ENCODE results near the gene TMEM120B. TPM values are rescaled to one million over a fixed set of nuclear protein-coding genes. Genes with fewer than 3 reads are reported as not detected.

The TMEM120B gene
- total RNA-seq, 1 experiment from 2014 or later, result 20.5 TPM

DNA sequence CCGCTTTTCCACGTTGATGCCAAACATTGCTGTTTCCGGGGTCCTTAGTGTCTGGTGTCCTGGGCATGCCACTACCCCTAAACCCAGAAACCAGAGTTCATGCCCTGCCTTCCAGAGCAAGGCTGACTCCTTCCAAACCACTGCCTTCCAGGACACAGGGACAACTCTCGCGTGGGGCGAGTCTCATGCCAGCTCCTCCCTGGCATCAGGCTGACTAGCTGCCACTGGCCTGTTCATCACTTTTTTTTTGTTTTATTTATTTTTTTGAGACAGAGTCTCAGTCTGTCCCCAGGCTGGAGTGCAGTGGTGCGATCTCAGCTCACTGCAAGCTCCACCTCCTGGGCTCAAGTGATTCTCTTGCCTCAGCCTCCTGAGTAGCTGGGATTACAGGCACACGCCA, 96.1 kb downstream of the TMEM120B start:
- Histone ChIP-seq H3K9ac (ENCODE audit: low read length) (no peak overlapping the region), H3K9me3 (ENCODE audit: control insufficient read depth in 1 of 2, insufficient read depth in 1 of 2, low read depth in 1 of 2, low read length in 2 of 2) (no peaks in the 10 kb centered on the region), H2AFZ (ENCODE audit: low read depth, low read length, poor library complexity, severe bottlenecking) (no peak overlapping the region), H4K20me1 (ENCODE audit: insufficient read depth) (no peaks in the 10 kb centered on the region), H3K27ac (ENCODE audit: low read depth, low read length) (no peak overlapping the region), H3K36me3 (ENCODE audit: control insufficient read depth in 1 of 2, insufficient read depth in 2 of 2, low read length in 2 of 2) (peaks cover 10 to 27% of the 10 kb centered on the region in 2 experiments; a peak in 3 of 4 replicates), H3K79me2 (ENCODE audit: insufficient read depth, low read length) (peaks cover 81% of the 10 kb centered on the region), H3K4me3 (replicated peaks in 1 of 2; ENCODE audit: low read depth in 1 of 2, low read length in 2 of 2) (no peak overlapping the region), H3K9me2 (ENCODE audit: insufficient read depth) (no peaks in the 10 kb centered on the region), H3K4me1 (ENCODE audit: control insufficient read depth in 1 of 2, insufficient read depth in 2 of 2, low read length in 2 of 2) (peaks cover 13 to 43% of the 10 kb centered on the region in 2 experiments), H3K4me2 (ENCODE audit: low read length) (no peak overlapping the region), H3K27me3 (ENCODE audit: insufficient read depth, low read length) (no peaks in the 10 kb centered on the region)
- ATAC-seq, result no peak
- ChIA-PET RAD21 (ENCODE audit: low non-redundant PET in 1 of 2, low total read pairs in 2 of 2, uncharacterized antibody in 2 of 2, unreplicated experiment in 2 of 2) (no interaction called here), POLR2A (interaction anchor here (2.6 kb wide), 1 partner anchor 14 kb away, joined by 9 read pairs; no protein-coding TSS in a partner anchor), CTCF (interaction anchor here (3.9 kb wide), 1 partner anchor 13 kb away, joined by 33 read pairs; the partner anchor contains the start of gene RHOF)
- intact Hi-C loops (cut with micrococcal nuclease), result no loop called here
- BruUV-seq (replicated peaks), result no TSS peak
- no peak for DNase-seq (ENCODE audit: low read depth, low spot score)
- TF ChIP-seq SIN3A (IDR thresholded peaks at IDR 0.05; ENCODE audit: low read depth), result no peak
- TF ChIP-seq SP1 (IDR thresholded peaks at IDR 0.05; ENCODE audit: low read depth), result no peak
- TF ChIP-seq EZH2phosphoT487 (IDR thresholded peaks at IDR 0.05; ENCODE audit: borderline replicate concordance), result no peak
- TF ChIP-seq, protein P1, sequence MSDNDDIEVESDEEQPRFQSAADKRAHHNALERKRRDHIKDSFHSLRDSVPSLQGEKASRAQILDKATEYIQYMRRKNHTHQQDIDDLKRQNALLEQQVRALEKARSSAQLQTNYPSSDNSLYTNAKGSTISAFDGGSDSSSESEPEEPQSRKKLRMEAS (IDR thresholded peaks at IDR 0.05), result no peak
- TF ChIP-seq REST (IDR thresholded peaks at IDR 0.05; ENCODE audit: low read depth), result no peak
- no peak for TF ChIP-seq TCF7L2 (IDR thresholded peaks at IDR 0.05; ENCODE audit: borderline replicate concordance, extremely low read depth, insufficient read depth, insufficient read length)
- TF ChIP-seq FOSL1 (IDR thresholded peaks at IDR 0.05; ENCODE audit: low read depth), result no peak
- no peak for TF ChIP-seq EZH2 (IDR thresholded peaks at IDR 0.05)
- TF ChIP-seq POLR2AphosphoS5 (IDR thresholded peaks at IDR 0.05; ENCODE audit: low read depth, low read length), result no peak

All from HCT116 (cell line).